HCT116 (cell line): ENCODE data around the gene POU2AF2. TPM values are rescaled to one million over a fixed set of nuclear protein-coding genes. Genes with fewer than 3 reads are reported as not detected.

Experiments used
- ATAC-seq: fragments of 200-7000 bp; cut with Tn5 transposase; 2 replicates; pipeline ENCODE4 v1.9.1; 2020; ENCODE audit warnings: mild to moderate bottlenecking, moderate library complexity
- BruUV-seq: library from RNA; stranded (reverse); fragments of 400-500 nt; replicated peaks from 2 replicates; lab custom pipeline; 2021; lab: Mats Ljungman, UMichigan
- CTCF ChIA-PET: fragments of 300-600 bp; sonication (Branson Sonifier 250); formaldehyde crosslinking; loops from one replicate; lab custom pipeline; 2021; ENCODE audit warnings: antibody characterized with exemption; lab: Charles Lee
- POLR2A ChIA-PET: fragments of 300-600, 350-600 bp; sonication (Branson Sonifier 250); formaldehyde crosslinking; loops from one replicate; lab custom pipeline; 2021; ENCODE audit warnings: antibody characterized with exemption; lab: Charles Lee
- RAD21 ChIA-PET, 2 experiments: fragments of 300-600 bp; sonication (Branson Sonifier 250); formaldehyde crosslinking; loops; one replicate each; lab custom pipeline; 2023; ENCODE audit warnings: low total read pairs in 2 of 2; ENCODE audit not compliant: uncharacterized antibody in 2 of 2, unreplicated experiment in 2 of 2, low non-redundant PET in 1 of 2; lab: Charles Lee
- DNase-seq: peaks from one replicate; pipeline ENCODE4 v3.0.0-alpha.2; 2010; ENCODE audit warnings: low read depth, low spot score
- H2AFZ ChIP-seq: fragments of 200-600 bp; shearing (Covaris generic), sonication (generic); 2 replicates; pipeline ENCODE4 v1.6.1; 2017; ENCODE audit warnings: low read depth, mixed run types, mixed read lengths, antibody characterized with exemption, low read length; ENCODE audit not compliant: poor library complexity, severe bottlenecking
- H3K27ac ChIP-seq: 2 replicates; pipeline ENCODE4 v1.5.1; 2012; ENCODE audit warnings: low read depth, low read length
- H3K27me3 ChIP-seq: fragments of 200-600 bp; sonication (generic); 2 replicates; pipeline ENCODE4 v1.6.1; 2016; ENCODE audit warnings: mixed run types, low read length, mixed read lengths; ENCODE audit not compliant: insufficient read depth
- H3K36me3 ChIP-seq, 2 experiments: fragments of 200-500 bp in 1 of 2; fragments of 200-600 bp in 1 of 2; sonication (Bioruptor generic) in 1 of 2; sonication (generic) in 1 of 2; 2 replicates each; pipeline versions ENCODE4 v1.5.1 to v1.6.1; 2014 to 2016; ENCODE audit warnings: low read length in 2 of 2, inconsistent platforms in 1 of 2, mixed read lengths in 1 of 2, mixed run types in 1 of 2; ENCODE audit not compliant: insufficient read depth in 2 of 2, control insufficient read depth in 1 of 2
- H3K4me1 ChIP-seq, 2 experiments: fragments of 200-600 bp in 1 of 2; sonication (generic) in 1 of 2; 2 replicates each; pipeline versions ENCODE4 v1.5.1 to v1.6.1; 2012 to 2017; ENCODE audit warnings: low read length in 2 of 2, inconsistent platforms in 1 of 2, mild to moderate bottlenecking in 1 of 2, mixed read lengths in 1 of 2, mixed run types in 1 of 2, moderate library complexity in 1 of 2; ENCODE audit not compliant: insufficient read depth in 2 of 2, control insufficient read depth in 1 of 2
- H3K4me2 ChIP-seq: fragments of 200-600 bp; sonication (generic); 2 replicates; pipeline ENCODE4 v1.6.1; 2017; ENCODE audit warnings: mixed run types, low read length, mixed read lengths
- H3K4me3 ChIP-seq, 2 experiments: fragments of 200-600 bp in 1 of 2; sonication (generic) in 1 of 2; replicated peaks in 1 of 2; 2 replicates each; pipeline ENCODE4 v1.5.1; 2011 to 2016; ENCODE audit warnings: low read length in 2 of 2, control low read depth in 1 of 2, low read depth in 1 of 2, mild to moderate bottlenecking in 1 of 2, mixed read lengths in 1 of 2, mixed run types in 1 of 2
- H3K79me2 ChIP-seq: fragments of 200-600 bp; sonication (generic); 2 replicates; pipeline ENCODE4 v1.6.1; 2017; ENCODE audit warnings: mild to moderate bottlenecking, mixed run types, low read length, moderate library complexity, mixed read lengths; ENCODE audit not compliant: insufficient read depth
- H3K9ac ChIP-seq: fragments of 200-600 bp; sonication (generic); 2 replicates; pipeline ENCODE4 v1.6.1; 2016; ENCODE audit warnings: low read length, mixed read lengths
- H3K9me2 ChIP-seq: fragments of 200-600 bp; sonication (generic), shearing (Covaris generic); 2 replicates; pipeline ENCODE4 v1.6.1; 2017; ENCODE audit warnings: mixed run types, mild to moderate bottlenecking, moderate library complexity; ENCODE audit not compliant: insufficient read depth
- H3K9me3 ChIP-seq, 2 experiments: fragments of 200-500 bp in 1 of 2; fragments of 200-600 bp in 1 of 2; sonication (Bioruptor generic) in 1 of 2; sonication (generic) in 1 of 2; 2 replicates each; pipeline ENCODE4 v1.6.1; 2014 to 2017; ENCODE audit warnings: low read length in 2 of 2, mixed read lengths in 2 of 2, inconsistent platforms in 1 of 2, low read depth in 1 of 2, mild to moderate bottlenecking in 1 of 2, mixed run types in 1 of 2, moderate library complexity in 1 of 2; ENCODE audit not compliant: control insufficient read depth in 1 of 2, insufficient read depth in 1 of 2
- H4K20me1 ChIP-seq: fragments of 200-600 bp; sonication (generic), shearing (Covaris generic); 2 replicates; pipeline ENCODE4 v1.6.1; 2017; ENCODE audit warnings: mixed run types, mild to moderate bottlenecking, moderate library complexity; ENCODE audit not compliant: insufficient read depth
- CBX3 ChIP-seq: IDR thresholded peaks from 2 replicates; pipeline ENCODE4 v1.6.1; 2012; ENCODE audit warnings: low read depth
- EGR1 ChIP-seq: IDR thresholded peaks from 2 replicates; pipeline ENCODE4 v1.6.1; 2012; ENCODE audit warnings: low read depth
- ELF1 ChIP-seq: IDR thresholded peaks from 2 replicates; pipeline ENCODE4 v1.6.1; 2012; ENCODE audit warnings: low read depth, borderline replicate concordance
- EZH2phosphoT487 ChIP-seq: fragments of 200-600 bp; IDR thresholded peaks from 2 replicates; pipeline ENCODE4 v1.6.1; 2018; ENCODE audit warnings: antibody characterized with exemption, borderline replicate concordance
- FOSL1 ChIP-seq: IDR thresholded peaks from 2 replicates; pipeline ENCODE4 v1.6.1; 2012; ENCODE audit warnings: low read depth
- JUND ChIP-seq: IDR thresholded peaks from 2 replicates; pipeline ENCODE4 v1.6.1; 2012
- POLR2A ChIP-seq: IDR thresholded peaks from 2 replicates; pipeline ENCODE4 v1.7.0; 2011; ENCODE audit warnings: borderline replicate concordance; ENCODE audit not compliant: insufficient read depth, insufficient read length; ENCODE audit errors: extremely low read depth
- RAD21 ChIP-seq: IDR thresholded peaks from 2 replicates; pipeline ENCODE4 v1.6.1; 2012; ENCODE audit warnings: low read depth, mild to moderate bottlenecking
- SIN3A ChIP-seq: IDR thresholded peaks from 2 replicates; pipeline ENCODE4 v1.6.1; 2012; ENCODE audit warnings: low read depth
- SRF ChIP-seq: IDR thresholded peaks from 2 replicates; pipeline ENCODE4 v1.6.1; 2012; ENCODE audit warnings: low read depth
- TCF7L2 ChIP-seq: IDR thresholded peaks from 2 replicates; pipeline ENCODE4 v1.7.0; 2011; ENCODE audit warnings: borderline replicate concordance, inconsistent platforms; ENCODE audit not compliant: insufficient read depth, insufficient read length; ENCODE audit errors: extremely low read depth
- YY1 ChIP-seq: IDR thresholded peaks from 2 replicates; pipeline ENCODE4 v1.6.1; 2011; ENCODE audit warnings: low read length, low read depth, moderate library complexity, mild to moderate bottlenecking; ENCODE audit not compliant: insufficient replicate concordance; ENCODE audit errors: extremely low read depth
- intact Hi-C: fragments of 100-400 bp; cut with micrococcal nuclease; formaldehyde crosslinking; loops from 2 replicates; pipeline ENCODE4 v1.10.0; 2022
- total RNA-seq: library from RNA; stranded (reverse); gene quantifications from one replicate; pipeline ENCODE4 v1.2.1, GENCODE V29; 2021; ENCODE audit not compliant: unreplicated experiment
- TF ChIP-seq, protein P1 (sequence below): IDR thresholded peaks from 2 replicates; pipeline ENCODE4 v1.6.1; 2012; ENCODE audit warnings: low read depth
- TF ChIP-seq, protein P2 (sequence below): IDR thresholded peaks from 2 replicates; pipeline ENCODE4 v1.6.1; 2012
- TF ChIP-seq, protein P3 (sequence below): IDR thresholded peaks from 2 replicates; pipeline ENCODE4 v1.6.1; 2011; ENCODE audit warnings: mild to moderate bottlenecking, low read length, moderate library complexity; ENCODE audit not compliant: insufficient replicate concordance; ENCODE audit errors: extremely low read depth

The POU2AF2 gene
- total RNA-seq, 1 experiment from 2014 or later: not detected

DNA sequence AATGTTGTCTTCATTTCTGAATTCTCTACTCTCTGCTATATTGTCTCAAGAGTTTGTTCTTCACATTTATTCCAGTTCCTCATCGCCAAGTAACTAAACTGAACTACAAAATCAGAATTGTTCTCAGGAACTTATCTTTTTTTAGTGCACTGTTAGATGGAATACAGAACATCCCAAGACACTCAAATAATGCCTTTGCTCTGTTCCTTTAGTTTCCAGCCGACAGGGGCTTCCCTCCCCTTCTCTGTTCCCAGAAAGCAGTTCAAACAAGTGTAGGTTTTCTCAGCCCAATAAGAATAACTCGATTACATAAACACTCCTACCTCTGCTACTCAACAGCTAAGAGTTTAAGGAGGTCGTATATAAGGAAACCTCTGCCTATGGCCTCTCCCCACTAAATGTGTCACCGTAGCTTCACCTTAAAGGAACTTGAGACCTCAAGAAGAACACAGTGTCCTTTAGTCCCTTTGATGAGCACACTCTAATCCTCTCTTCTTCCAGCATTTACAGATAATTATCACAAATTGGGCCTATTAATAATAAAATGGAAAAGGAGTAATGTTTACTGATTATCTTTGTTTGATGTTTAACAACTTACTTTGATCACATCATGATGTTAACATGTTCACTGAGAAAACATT is 59.8 kb downstream of the POU2AF2 start:
- intact Hi-C loops: no loop called here
- H3K4me3 ChIP-seq: no peak overlapping the region
- H3K9me3 ChIP-seq: no peaks in the 10 kb centered on the region
- H3K9me2 ChIP-seq: no peaks in the 10 kb centered on the region
- peaks cover 45% of the 10 kb centered on the region for H3K27me3 ChIP-seq
- H3K4me2 ChIP-seq: no peak overlapping the region
- no peak overlapping the region for H3K27ac ChIP-seq
- POLR2A ChIA-PET: no interaction called here
- H3K36me3 ChIP-seq: no peaks in the 10 kb centered on the region
- DNase-seq (no peak), ATAC-seq (no peak)
- H3K4me1 ChIP-seq: no peaks in the 10 kb centered on the region; a peak in 1 of 4 replicates
- RAD21 ChIA-PET: no interaction called here
- TF ChIP-seq ELF1: no peak
- no peak for TF ChIP-seq EZH2phosphoT487
- TF ChIP-seq POLR2A: no peak
- no peak for TF ChIP-seq JUND
- TF ChIP-seq RAD21: no peak
- TF ChIP-seq SIN3A: no peak
- no peak for TF ChIP-seq FOSL1
- no peak for TF ChIP-seq TCF7L2
- no peak for TF ChIP-seq EGR1
- TF ChIP-seq SRF: no peak
- TF ChIP-seq, protein P1, sequence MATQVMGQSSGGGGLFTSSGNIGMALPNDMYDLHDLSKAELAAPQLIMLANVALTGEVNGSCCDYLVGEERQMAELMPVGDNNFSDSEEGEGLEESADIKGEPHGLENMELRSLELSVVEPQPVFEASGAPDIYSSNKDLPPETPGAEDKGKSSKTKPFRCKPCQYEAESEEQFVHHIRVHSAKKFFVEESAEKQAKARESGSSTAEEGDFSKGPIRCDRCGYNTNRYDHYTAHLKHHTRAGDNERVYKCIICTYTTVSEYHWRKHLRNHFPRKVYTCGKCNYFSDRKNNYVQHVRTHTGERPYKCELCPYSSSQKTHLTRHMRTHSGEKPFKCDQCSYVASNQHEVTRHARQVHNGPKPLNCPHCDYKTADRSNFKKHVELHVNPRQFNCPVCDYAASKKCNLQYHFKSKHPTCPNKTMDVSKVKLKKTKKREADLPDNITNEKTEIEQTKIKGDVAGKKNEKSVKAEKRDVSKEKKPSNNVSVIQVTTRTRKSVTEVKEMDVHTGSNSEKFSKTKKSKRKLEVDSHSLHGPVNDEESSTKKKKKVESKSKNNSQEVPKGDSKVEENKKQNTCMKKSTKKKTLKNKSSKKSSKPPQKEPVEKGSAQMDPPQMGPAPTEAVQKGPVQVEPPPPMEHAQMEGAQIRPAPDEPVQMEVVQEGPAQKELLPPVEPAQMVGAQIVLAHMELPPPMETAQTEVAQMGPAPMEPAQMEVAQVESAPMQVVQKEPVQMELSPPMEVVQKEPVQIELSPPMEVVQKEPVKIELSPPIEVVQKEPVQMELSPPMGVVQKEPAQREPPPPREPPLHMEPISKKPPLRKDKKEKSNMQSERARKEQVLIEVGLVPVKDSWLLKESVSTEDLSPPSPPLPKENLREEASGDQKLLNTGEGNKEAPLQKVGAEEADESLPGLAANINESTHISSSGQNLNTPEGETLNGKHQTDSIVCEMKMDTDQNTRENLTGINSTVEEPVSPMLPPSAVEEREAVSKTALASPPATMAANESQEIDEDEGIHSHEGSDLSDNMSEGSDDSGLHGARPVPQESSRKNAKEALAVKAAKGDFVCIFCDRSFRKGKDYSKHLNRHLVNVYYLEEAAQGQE: no peak
- TF ChIP-seq, protein P2, sequence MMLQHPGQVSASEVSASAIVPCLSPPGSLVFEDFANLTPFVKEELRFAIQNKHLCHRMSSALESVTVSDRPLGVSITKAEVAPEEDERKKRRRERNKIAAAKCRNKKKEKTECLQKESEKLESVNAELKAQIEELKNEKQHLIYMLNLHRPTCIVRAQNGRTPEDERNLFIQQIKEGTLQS: no peak
- no peak for TF ChIP-seq CBX3
- TF ChIP-seq YY1: no peak
- TF ChIP-seq, protein P3, sequence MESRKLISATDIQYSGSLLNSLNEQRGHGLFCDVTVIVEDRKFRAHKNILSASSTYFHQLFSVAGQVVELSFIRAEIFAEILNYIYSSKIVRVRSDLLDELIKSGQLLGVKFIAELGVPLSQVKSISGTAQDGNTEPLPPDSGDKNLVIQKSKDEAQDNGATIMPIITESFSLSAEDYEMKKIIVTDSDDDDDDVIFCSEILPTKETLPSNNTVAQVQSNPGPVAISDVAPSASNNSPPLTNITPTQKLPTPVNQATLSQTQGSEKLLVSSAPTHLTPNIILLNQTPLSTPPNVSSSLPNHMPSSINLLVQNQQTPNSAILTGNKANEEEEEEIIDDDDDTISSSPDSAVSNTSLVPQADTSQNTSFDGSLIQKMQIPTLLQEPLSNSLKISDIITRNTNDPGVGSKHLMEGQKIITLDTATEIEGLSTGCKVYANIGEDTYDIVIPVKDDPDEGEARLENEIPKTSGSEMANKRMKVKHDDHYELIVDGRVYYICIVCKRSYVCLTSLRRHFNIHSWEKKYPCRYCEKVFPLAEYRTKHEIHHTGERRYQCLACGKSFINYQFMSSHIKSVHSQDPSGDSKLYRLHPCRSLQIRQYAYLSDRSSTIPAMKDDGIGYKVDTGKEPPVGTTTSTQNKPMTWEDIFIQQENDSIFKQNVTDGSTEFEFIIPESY: no peak
- CTCF ChIA-PET: no interaction called here
- no TSS peak for BruUV-seq
- H4K20me1 ChIP-seq: no peaks in the 10 kb centered on the region
- H3K9ac ChIP-seq: no peak overlapping the region
- no peaks in the 10 kb centered on the region for H3K79me2 ChIP-seq
- H2AFZ ChIP-seq: no peak overlapping the region
